Ecto neural progenitor cell (in vitro differentiated cells): ENCODE results near the gene JPH2.
A peak's percentile ranks its signal among the peaks of the same experiment; 100 is the strongest.

ENCODE experiments used
- DNase-seq: peaks from one replicate; pipeline ENCODE4 v3.0.0-alpha.2; 2018; ENCODE audit warnings: low spot score

The JPH2 gene

GRCh38 chr20:44075191-44075949, 111.6 kb downstream of the JPH2 start:
- DNase-seq = peak; percentile 23

GRCh38 chr20:44074252-44075151, 112.5 kb downstream of the JPH2 start:
- peak; percentile 31 for DNase-seq

- no peak for DNase-seq
These were observed 113.3 kb downstream of the JPH2 start for GRCh38 chr20:44073675-44074071.

DNA sequence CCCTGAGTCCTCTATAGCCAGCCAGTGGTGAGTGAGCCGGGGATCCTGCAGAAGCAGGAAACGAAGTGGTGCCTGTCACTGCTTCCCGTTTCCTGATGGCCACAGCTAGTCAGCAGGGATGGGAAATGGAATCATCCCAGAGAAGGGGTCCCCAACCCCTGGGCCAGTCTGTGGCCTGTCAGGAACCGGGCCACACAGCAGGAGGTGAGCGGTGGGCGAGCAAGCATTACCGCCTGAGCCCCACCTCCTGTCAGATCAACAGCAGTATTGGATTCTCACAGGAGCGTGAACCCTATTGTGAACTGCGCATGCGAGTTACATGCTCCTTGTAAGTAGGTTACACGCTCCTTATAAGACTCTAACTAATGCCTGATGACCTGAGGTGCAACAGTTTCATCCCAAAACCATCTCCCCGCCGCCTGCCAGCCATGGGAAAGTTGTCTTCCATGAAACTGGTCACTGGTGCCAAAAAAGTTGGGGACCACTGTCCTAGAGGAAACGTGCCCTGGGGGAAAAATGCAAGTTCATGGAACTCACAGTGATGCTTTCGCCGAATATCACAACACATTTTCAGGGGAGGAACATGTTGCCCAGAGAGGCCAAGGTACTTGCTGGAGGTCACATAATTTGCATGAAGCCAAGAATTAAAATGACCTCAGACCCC, 113.8 kb downstream of the JPH2 start:
- DNase-seq = peak; percentile 49

DNA sequence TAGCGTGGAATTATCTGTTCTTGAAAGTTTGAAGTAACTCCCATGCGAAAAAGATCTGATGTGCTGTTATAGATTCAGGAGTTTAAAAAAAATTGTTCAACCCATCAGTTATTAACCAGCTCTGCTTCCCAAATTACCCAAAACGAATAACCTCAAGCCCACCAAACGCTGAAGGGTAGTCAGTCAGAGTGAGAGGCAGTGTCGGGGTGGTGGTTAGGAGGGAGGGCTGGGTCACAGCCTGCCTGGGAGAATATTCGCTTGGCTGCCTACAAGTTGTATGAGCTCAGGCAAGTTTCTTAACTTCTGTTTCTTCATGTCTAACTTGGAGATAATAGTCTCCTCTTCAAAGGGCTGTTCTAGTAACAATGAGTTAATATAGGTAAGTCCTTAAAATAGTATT, 114.6 kb downstream of the JPH2 start:
- no peak for DNase-seq

GRCh38 chr20:44071526-44072111, 115.4 kb downstream of the JPH2 start:
- DNase-seq = no peak

GRCh38 chr20:44071057-44071456, 115.9 kb downstream of the JPH2 start:
- no peak for DNase-seq

DNA sequence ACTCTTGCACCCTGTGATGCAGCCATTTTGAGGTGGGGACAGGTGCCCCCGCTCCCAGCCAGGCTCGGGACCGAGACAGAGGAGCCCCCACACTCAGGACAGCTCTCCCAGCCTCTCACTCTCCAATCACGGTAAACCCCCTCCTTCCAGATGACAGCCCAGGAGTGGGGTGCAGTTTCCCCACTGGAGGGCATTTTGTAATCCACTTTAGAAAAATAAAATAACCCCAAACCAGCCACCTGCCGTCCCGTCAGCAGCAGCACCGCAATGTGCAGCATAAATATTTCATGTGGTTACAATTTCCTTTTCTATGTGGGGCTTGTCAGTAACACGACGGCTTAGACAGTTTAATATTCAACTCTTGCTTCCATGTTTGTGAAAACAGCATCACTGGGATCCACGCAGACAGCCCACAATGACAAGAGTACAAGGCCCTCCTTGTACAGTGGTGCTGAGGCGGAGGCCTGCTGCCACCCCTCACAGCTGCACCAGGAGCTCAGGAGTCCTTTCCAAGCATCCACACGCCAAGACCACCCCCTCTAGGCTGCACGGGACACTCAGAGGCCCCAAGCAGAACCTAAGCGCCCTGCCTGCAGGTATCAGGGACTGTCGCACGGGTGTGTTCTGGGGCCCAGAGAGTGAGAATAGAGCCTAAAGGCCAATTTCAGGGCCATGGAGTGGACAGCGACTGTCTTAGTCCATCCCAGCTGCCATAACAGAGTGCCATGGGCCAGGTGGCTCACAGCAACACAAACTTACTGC, 116.7 kb downstream of the JPH2 start:
- peak; percentile 41 for DNase-seq

- no peak for DNase-seq
These were observed 117.6 kb downstream of the JPH2 start for GRCh38 chr20:44069203-44070011.

DNA sequence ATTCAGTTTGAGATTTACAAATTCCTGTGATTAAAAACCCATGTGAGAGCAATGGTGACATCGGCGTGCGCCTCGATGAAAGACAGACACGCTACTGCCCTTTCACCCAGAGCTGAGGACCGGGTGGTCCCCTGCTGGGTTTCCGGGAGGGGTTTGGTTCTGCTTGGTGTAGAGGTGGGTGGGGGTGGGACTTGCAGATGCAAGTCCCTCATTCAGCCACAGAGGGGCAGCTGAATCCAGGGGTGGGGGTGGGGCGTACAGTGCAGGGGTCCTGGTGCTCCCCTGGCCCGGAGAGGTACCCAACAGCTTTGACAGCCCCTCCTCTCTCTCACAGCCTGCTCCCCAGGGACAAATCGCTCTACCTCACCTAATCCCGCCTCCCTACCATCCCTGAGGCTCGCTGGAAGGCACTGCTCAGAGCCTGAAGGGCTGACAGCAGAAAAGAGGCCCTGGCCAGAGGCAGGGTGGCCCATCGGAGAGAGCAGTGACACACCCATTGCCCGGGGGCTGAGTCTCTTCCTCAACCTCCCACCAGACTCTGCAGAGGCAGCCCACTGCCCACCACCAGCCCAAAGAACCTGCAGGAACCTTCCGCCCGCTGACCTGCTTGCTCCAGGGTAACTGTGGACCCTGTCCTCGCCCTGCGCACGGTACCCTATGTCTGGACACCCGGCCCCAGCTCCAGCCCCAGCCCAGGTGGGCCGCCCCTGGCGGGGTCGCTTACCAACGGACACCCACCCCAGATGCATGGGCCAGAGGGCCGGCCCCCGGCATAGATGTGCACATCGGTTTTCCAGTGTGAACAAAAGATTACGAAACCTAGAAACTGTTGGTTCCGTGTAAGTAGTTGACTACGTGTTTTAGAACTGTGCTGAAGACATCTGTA, 118.4 kb downstream of the JPH2 start:
- DNase-seq = peak; percentile 42

- no peak for DNase-seq
These were observed 119.3 kb downstream of the JPH2 start for GRCh38 chr20:44067650-44068081.

GRCh38 chr20:44066645-44067606, 120.1 kb downstream of the JPH2 start:
- no peak for DNase-seq

- no peak for DNase-seq
These were observed 121.3 kb downstream of the JPH2 start for GRCh38 chr20:44065401-44066340.

DNA sequence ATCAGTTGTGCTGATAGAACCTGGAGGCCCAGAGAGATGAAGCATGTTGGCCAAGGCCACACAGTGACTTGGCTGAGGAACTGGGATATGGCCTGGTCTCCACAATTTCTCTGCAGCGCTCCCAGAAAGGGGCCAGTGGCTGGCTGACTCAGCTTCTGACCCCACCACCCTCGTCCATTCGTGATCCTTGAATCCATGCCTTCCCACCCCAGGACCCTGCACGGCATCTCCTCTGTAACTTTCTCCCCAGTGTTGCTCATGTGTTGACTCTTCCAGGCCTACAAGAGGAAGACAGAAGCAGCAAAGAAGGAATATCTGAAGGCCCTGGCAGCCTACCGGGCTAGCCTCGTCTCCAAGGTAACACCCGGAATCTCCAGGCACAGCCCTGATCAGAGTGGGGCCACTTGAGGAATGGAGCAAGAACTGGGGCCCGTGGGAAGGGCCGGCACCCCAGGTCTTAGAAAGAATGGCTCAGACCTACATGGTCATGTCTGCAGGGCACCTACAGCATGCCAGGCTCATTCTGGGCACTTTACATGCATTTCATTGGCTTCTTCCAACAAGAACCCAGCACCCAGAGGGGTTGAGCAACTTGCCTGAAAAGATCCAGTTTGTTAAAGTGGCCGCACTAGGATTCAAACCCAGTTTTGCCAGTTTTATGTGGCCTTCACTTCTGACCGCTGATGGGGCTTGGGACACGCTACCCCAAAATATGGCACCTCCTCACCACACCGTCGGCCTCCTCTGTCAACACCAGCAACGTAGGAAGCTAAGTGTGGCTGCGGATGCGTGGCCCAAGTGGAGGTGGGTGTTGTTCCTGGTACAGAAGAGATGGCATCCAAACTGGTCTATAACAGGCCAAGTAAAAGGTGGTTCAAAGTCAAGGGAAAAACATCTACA, 122.2 kb downstream of the JPH2 start:
- DNase-seq = no peak
